Neuron (in vitro differentiated cells): ENCODE results near the gene ADAMTS19.
"Not testable (repeated sequence)": the region's sequence is repeated elsewhere in the genome, so short reads cannot be mapped to it uniquely, and the experiment has no call there.

ENCODE experiments used
- H2AFZ ChIP-seq: one replicate; pipeline ENCODE4 v1.6.1; 2013; ENCODE audit warnings: low read depth, mild to moderate bottlenecking, inconsistent platforms, low read length, moderate library complexity
- H3K27me3 ChIP-seq: one replicate; pipeline ENCODE4 v1.6.1; 2013; ENCODE audit warnings: low read length; ENCODE audit not compliant: insufficient read depth
- H3K36me3 ChIP-seq: one replicate; pipeline ENCODE4 v1.6.1; 2013; ENCODE audit warnings: low read length; ENCODE audit not compliant: insufficient read depth
- H3K4me1 ChIP-seq: one replicate; pipeline ENCODE4 v1.6.1; 2013; ENCODE audit warnings: low read length; ENCODE audit not compliant: insufficient read depth
- H3K4me3 ChIP-seq: 2 replicates; pipeline ENCODE4 v1.5.1; 2013; ENCODE audit warnings: mild to moderate bottlenecking, low read length, moderate library complexity
- H3K9me3 ChIP-seq: one replicate; pipeline ENCODE4 v1.6.1; 2013; ENCODE audit warnings: low read length

ADAMTS19 gene

DNA sequence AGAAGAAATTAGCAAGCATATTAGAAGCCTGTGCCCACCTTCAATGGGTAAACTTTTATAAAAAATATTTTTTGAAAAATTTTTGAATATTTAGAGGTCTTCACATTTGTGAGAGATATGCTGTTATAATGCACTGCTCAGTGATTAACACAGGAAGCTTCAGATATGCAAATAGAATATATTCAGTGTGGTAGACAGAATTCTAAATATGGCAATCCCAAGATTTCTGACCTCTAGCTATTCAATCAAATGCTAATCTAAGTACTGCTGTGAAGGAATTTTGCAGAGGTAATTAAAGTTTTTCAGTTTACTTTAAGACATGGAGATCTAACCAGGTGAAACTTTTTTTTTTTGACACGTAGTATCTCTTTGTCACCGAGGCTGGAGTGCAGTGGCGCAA lies 103.5 kb downstream of the ADAMTS19 start:
- no peak overlapping the region for H2AFZ ChIP-seq
- no peaks in the 10 kb centered on the region for H3K27me3 ChIP-seq
- no peaks in the 10 kb centered on the region for H3K36me3 ChIP-seq
- H3K9me3 ChIP-seq, result no peaks in the 10 kb centered on the region
- H3K4me3 ChIP-seq, result no peak overlapping the region
- no peaks in the 10 kb centered on the region for H3K4me1 ChIP-seq

GRCh38 chr5:129569295-129569694 lies 109.2 kb downstream of the ADAMTS19 start:
- Histone ChIP-seq H3K9me3 (no peaks in the 10 kb centered on the region), H2AFZ (no peak overlapping the region), H3K4me1 (no peaks in the 10 kb centered on the region), H3K27me3 (no peaks in the 10 kb centered on the region), H3K4me3 (no peak overlapping the region), H3K36me3 (no peaks in the 10 kb centered on the region)

GRCh38 chr5:129572060-129572459 lies 112.0 kb downstream of the ADAMTS19 start:
- no peaks in the 10 kb centered on the region for H3K36me3 ChIP-seq
- peaks cover 7% of the 10 kb centered on the region for H3K4me1 ChIP-seq
- no peak overlapping the region for H2AFZ ChIP-seq
- H3K4me3 ChIP-seq, result no peak overlapping the region
- no peaks in the 10 kb centered on the region for H3K27me3 ChIP-seq
- no peaks in the 10 kb centered on the region for H3K9me3 ChIP-seq

DNA sequence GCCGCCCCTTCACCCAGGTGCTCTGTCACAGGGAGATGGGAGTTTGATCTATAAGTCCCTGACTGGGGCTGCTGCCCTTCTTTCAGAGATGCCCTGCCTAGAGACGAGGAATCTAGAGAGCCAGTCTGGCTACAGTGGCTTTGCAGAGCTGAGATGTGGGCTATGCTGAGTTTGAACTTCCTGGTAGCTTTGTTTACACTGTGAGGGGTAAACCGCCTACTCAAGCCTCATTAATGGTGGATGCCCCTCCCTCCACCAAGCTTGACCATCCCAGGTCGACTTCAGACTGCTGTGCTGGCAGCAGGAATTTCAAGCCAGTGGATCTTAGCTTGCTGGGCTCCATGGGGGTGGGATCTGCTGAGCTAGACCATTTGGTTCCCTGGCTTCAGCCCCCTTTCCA lies 124.4 kb downstream of the ADAMTS19 start:
- H3K36me3 ChIP-seq, H3K27me3 ChIP-seq, H3K4me3 ChIP-seq, H3K4me1 ChIP-seq, H3K9me3 ChIP-seq, H2AFZ ChIP-seq: not testable (repeated sequence)

DNA sequence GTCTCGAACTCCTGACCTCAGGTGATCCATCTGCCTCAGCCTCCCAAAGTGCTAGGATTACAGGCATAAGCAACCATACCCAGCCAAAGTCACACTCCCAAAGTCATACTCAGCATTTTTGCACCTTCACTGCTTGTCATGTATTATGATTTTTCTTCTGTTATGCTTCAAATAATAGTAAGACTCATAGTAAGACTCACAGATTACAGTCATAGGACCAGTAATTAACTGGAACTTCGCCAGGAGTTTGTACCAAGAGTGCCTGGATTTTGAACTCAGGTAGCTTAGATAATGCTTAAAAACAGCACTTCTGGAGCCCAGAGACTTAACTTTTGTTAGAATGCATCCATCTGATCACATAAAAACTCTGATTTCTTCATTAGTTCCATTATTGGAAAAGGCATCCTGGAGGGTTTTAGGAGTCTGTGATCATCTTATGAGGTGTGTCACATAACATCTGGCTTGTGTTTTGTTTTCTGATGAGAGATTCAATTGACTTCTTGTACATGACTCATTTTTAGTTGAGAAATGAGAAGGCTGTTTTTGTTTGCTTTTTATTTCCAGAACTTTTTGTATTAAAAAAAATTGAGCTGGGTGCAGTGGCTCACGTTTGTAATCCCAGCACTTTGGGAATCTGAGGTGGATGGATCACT lies 131.5 kb downstream of the ADAMTS19 start:
- Histone ChIP-seq H3K9me3 (no peaks in the 10 kb centered on the region), H3K27me3 (no peaks in the 10 kb centered on the region), H3K4me1 (no peaks in the 10 kb centered on the region), H2AFZ (no peak overlapping the region), H3K36me3 (no peaks in the 10 kb centered on the region), H3K4me3 (no peak overlapping the region)

GRCh38 chr5:129593525-129593924 lies 133.4 kb downstream of the ADAMTS19 start:
- no peaks in the 10 kb centered on the region for H3K36me3 ChIP-seq
- no peaks in the 10 kb centered on the region for H3K9me3 ChIP-seq
- H2AFZ ChIP-seq, result no peak overlapping the region
- no peak overlapping the region for H3K4me3 ChIP-seq
- no peaks in the 10 kb centered on the region for H3K4me1 ChIP-seq
- H3K27me3 ChIP-seq, result no peaks in the 10 kb centered on the region

GRCh38 chr5:129601576-129601975 lies 141.5 kb downstream of the ADAMTS19 start:
- Histone ChIP-seq H3K36me3 (no peaks in the 10 kb centered on the region), H3K4me1 (peaks cover 5% of the 10 kb centered on the region), H2AFZ (no peak overlapping the region), H3K9me3 (no peaks in the 10 kb centered on the region), H3K4me3 (no peak overlapping the region), H3K27me3 (no peaks in the 10 kb centered on the region)

DNA sequence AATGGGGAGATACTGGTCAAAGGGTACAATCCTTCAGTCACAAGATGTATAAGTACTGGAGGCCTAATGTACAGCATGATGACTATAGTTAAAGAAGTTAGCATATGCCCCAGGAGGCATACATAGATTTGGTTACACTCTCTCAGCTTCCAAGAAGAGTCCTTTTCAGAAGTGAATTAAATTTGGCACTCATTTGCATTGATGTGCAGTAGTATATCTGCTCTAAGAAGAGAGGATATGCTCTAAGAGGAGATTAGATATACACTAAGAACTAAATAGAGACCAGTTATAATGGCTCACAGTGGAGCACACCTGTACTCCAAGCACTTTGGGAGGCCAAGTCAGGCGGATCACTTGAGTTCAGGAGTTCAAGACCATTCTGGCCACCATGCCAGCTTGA lies 148.3 kb downstream of the ADAMTS19 start:
- H2AFZ ChIP-seq, result no peak overlapping the region
- H3K4me1 ChIP-seq, result no peaks in the 10 kb centered on the region
- no peak overlapping the region for H3K4me3 ChIP-seq
- H3K27me3 ChIP-seq, result no peaks in the 10 kb centered on the region
- no peaks in the 10 kb centered on the region for H3K9me3 ChIP-seq
- no peaks in the 10 kb centered on the region for H3K36me3 ChIP-seq

GRCh38 chr5:129609710-129610109 lies 149.6 kb downstream of the ADAMTS19 start:
- Histone ChIP-seq H3K36me3 (no peaks in the 10 kb centered on the region), H3K4me3 (no peak overlapping the region), H3K4me1 (no peaks in the 10 kb centered on the region), H2AFZ (no peak overlapping the region), H3K9me3 (no peaks in the 10 kb centered on the region), H3K27me3 (no peaks in the 10 kb centered on the region)

DNA sequence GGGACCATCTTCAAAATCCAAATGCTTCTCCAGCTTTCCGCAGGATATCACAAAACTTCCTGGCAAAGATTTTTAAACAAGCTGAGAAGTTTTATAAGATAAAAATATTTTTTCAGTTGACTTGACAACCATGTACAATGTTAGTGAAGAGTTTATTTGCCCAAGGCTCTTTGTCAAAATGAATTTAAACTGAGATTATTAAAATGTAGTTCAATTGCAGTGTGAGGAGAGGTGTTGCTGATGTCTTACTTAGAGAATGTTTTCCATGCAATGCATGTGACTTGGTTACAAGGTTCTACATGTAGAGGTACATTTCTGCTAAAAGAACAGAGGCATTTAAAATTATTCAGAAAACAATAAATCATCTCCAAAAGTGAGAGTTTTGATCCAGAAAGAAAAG lies 156.4 kb downstream of the ADAMTS19 start:
- no peak overlapping the region for H2AFZ ChIP-seq
- no peak overlapping the region for H3K4me3 ChIP-seq
- no peaks in the 10 kb centered on the region for H3K9me3 ChIP-seq

DNA sequence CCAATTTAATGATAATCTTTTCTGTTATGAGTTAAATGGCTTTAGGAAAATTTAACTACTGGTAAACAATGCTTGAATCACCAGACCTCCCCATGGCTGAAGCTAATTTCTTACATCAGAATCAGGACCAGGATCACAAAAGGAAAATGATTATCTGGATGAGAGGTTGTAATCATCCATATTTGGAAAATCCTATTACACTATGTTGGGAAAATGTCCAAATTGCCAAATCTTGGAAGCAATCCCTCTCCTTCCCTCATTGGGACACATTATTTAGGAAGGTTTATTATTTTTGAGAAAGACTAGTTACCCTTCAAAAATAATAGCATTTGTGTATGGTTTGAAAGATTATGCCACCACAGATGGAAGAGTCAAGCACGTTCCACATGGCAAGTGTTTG lies 157.1 kb downstream of the ADAMTS19 start:
- Histone ChIP-seq H3K27me3 (no peaks in the 10 kb centered on the region), H3K36me3 (no peaks in the 10 kb centered on the region), H2AFZ (no peak overlapping the region), H3K4me3 (no peak overlapping the region), H3K9me3 (no peaks in the 10 kb centered on the region), H3K4me1 (no peaks in the 10 kb centered on the region)

More for the DNA sequence above, 156.4 kb downstream of the ADAMTS19 start:
- Histone ChIP-seq H3K27me3 (no peaks in the 10 kb centered on the region), H3K36me3 (no peaks in the 10 kb centered on the region), H3K4me1 (no peaks in the 10 kb centered on the region)

GRCh38 chr5:129619782-129620181 lies 159.7 kb downstream of the ADAMTS19 start:
- no peak overlapping the region for H3K4me3 ChIP-seq
- H3K36me3 ChIP-seq, result no peaks in the 10 kb centered on the region
- no peaks in the 10 kb centered on the region for H3K9me3 ChIP-seq
- no peaks in the 10 kb centered on the region for H3K27me3 ChIP-seq
- no peaks in the 10 kb centered on the region for H3K4me1 ChIP-seq
- H2AFZ ChIP-seq, result no peak overlapping the region

- no peaks in the 10 kb centered on the region for H3K27me3 ChIP-seq
- no peaks in the 10 kb centered on the region for H3K4me1 ChIP-seq
- no peaks in the 10 kb centered on the region for H3K9me3 ChIP-seq
- H3K36me3 ChIP-seq, result no peaks in the 10 kb centered on the region
- no peak overlapping the region for H3K4me3 ChIP-seq
- H2AFZ ChIP-seq, result no peak overlapping the region
These were observed 162.4 kb downstream of the ADAMTS19 start for GRCh38 chr5:129622531-129622930.

DNA sequence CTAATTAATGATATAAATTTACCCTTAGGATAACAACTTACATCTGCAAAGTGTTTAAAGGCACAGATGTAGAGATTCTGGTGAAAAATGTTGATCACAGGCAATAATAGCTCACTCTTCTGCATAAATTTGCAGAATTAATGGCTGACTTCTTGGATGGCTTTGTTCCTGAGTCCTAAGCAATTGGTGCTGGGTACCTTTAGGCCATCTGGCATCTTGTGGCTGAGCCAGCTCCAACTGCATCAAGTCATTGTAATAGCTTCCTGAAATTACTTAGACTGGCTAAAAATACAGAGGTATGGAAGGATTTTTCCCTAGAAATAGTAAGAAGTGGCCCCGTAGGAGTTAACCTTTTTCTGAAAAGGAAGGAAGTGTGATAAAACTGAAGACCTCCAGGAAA lies 169.5 kb downstream of the ADAMTS19 start:
- Histone ChIP-seq H3K4me1 (no peaks in the 10 kb centered on the region), H3K27me3 (no peaks in the 10 kb centered on the region), H3K9me3 (no peaks in the 10 kb centered on the region), H3K36me3 (no peaks in the 10 kb centered on the region), H2AFZ (no peak overlapping the region), H3K4me3 (no peak overlapping the region)
